GM19372 (cell line): ENCODE results near the gene REG4.
"Not testable (repeated sequence)": the region's sequence is repeated elsewhere in the genome, so short reads cannot be mapped to it uniquely, and the experiment has no call there.

Experiments
- ATAC-seq: cut with Tn5 transposase; IDR thresholded peaks from one replicate; pipeline ENCODE4 v1.9.1; 2021; ENCODE audit warnings: mild to moderate bottlenecking, low read depth, moderate library complexity; ENCODE audit not compliant: unreplicated experiment

The REG4 gene

DNA sequence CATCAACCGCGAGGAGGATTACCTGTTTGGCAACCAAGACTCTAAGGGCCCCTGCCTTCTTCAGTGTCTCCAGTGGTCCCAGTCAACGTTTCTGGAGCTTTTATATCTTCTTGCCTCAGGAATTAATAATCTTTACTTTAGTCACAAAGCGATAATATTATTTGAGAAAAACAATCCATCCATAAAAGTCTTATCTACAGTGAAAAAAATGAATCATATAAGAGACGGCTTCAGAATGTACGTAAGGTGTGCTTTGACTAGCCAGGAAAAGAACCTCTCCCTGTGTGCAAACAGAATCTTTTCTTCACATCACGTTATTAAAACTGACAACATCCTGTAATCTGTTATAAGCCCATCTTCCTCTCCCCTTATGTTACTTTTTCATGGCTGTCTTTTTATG, at the start of gene REG4:
TSS of gene REG4 (minus strand) at position 74 of the 400 bp plus-strand sequence. CDS start 2,691 bp downstream, outside the sequence.
- no peak for ATAC-seq

DNA sequence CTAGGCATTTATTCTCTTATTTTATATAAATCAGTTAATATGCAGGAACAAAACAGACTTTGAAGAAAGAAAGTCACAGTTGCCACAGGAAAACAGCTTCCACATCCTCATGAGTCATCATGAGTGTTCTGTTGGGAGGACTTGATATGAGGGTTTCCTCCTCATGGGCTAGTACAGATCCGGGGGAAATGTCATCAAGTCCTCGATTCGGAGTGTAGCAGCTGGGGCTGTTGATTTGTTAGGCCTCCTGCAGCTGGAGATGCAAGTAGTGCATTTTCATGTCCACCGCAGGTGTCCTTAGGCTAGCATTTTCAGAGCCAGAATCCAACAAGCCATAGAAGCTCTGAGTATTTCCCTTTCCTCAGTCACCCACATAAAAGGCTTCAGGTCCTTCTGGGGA, 48.4 kb upstream of the REG4 start:
- ATAC-seq, result no peak

DNA sequence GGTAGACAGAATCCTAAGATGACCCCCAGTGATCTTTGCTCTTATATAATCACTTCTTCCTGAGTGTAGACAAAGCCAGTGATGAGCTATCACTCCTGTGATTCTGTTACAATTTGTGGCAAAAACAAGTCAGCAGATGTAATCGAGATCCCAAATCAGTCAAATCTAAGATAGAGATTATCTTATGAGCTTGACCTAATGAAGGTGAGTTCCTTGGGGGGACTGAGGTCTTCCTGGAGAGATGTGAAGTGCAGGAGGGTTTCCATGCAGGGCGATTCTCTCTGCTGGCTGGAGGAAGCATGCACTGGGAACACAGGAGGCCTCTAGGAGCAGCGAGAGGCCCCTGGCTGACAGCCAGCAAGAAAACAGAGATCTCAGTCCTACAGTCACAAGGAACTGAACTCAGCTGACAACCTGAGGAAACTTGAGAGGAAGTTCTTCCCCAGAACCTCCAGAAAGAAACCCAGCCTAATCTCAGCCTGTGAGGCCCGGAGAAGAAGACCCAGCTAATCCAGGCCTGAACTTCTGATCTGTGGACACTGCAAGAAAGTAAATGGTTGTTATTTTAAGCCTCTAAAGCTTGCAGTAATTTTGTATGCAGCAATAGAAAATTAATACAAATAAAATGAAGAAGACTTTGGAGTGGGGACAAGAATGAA, 47.4 kb upstream of the REG4 start:
- not testable (repeated sequence) for ATAC-seq

DNA sequence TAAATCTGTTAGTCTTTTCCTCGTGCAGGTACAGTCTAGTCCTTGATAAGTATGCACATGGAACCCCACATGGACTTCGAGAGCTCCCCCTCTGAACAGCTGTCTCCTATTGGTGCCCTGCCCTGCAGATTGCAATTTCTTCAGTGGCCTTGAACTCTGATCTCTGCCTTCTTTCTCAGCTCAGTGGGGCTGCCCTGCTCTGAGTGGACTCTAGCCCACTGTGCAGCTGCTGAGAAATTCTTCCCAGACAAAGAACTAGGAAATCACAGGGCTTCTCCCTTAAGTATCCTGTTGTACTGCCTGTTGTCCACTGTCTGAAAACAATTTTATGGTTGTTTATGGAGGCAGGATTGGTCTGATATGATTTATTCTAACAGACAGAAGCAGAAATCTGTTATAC, 46.9 kb upstream of the REG4 start:
- no peak for ATAC-seq

DNA sequence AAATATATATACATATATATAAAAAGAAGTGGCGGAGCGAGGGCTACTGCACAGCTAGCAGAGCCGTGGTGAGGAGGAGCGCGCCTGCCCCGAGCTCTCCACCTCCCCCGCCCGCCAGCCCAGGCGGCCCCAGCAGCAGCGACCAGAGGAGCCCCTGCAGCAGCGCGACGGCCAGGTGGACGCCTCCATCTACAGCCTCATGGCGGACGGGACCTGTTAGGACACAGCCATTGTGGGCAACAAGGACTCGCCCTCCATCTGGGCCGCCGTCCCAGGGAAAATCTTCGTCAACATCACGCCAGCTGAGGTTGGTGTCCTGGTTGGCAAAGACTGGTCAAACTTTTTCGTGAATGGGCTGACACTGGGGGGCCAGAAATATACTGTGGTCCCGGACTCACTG, 41.9 kb upstream of the REG4 start:
- ATAC-seq, result no peak

DNA sequence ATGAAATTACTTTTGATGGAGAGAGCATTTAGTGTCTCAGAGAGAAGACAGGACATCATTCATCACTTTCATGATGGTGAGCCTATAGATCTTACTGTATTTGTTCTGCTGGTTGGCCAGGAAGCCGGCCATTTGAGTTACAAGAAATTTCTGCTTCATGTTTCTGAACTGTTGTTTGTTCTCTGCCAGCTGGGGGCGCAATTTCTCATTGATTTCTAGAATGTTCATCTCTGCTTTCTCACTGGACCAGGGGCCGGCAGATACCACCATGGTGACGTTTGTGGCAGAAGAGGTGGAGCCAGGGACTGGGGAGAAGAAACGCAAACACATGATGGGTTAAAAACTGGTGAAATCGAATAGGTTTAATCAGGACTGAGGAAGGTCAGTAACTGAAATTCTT, 32.9 kb upstream of the REG4 start:
- ATAC-seq, result not testable (repeated sequence)

DNA sequence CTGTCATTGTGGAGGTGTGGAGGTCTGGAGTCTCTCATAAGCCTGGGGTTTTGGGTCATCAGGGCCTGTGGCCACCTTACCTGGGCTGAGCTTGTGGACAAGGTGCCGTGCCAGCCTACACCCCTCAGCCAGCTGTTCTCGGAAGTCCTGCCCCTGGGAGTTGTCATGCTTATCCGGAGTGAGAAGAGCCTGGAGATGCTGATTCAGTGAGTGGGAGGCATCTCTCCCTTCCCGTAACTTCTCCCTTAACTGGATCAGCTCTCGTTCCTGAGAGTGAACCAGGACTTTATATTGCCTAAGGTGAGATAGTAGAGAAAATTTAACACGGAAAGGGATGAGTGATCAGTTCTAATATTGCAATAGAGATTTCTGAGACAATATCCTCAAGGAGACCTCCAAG, 30.0 kb upstream of the REG4 start:
- ATAC-seq, result no peak

DNA sequence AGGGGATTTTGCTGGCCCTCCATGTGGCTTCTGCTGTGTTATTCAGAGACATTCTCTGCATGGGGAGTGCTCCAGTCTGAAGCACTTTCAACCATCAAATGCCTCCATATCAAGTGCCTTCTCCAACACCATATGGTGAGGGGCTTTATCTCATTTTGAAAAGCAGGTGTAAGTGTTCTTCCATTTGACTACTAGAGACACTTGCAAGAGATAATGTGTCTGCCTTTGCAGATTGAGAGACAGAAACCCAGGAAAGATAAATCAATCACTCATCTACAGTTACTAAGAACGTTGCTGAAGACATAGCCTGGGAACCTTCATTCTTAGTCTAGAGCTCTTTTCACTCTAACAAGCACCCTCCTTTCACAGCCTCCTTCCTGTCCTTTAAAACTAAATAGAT, 29.5 kb upstream of the REG4 start:
- no peak for ATAC-seq

DNA sequence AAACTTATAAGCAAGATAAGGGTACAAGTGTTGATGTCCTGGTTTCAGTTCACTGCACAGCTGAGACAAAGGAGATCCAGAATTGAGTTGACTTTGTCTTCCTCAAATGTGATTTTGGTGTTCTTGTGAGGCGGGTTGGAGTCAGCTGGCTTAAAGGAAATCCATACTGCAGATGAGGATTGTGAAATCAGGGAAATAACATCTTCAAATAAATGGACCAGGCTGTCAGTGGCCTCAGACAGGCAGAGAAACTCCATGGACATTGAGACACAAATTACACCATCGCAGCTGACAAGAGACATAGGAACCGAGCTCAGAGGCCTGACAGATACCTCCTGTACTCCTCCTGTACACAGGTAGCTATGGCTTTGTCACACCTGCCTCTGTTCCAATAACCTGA, 27.0 kb upstream of the REG4 start:
- no peak for ATAC-seq

DNA sequence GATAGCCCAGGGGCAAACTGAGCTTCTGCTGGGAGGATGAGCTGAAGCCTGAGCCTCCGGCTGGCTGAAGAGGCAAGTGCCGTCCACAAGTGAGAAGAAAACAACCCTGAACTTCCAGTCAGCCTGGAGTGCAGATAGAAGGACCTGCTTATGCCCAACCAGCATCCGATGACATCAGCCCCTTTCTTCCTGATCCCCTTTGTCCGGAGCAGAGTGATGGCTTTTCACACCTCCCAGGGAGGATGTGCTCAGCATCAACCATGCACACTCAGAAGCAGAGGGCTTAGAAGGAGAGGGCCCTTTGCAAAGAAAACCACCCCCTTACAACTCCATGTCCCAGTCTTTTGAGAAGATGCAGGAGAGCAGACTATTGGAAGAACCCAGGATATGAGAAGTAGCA, 23.7 kb upstream of the REG4 start:
- ATAC-seq, result no peak

DNA sequence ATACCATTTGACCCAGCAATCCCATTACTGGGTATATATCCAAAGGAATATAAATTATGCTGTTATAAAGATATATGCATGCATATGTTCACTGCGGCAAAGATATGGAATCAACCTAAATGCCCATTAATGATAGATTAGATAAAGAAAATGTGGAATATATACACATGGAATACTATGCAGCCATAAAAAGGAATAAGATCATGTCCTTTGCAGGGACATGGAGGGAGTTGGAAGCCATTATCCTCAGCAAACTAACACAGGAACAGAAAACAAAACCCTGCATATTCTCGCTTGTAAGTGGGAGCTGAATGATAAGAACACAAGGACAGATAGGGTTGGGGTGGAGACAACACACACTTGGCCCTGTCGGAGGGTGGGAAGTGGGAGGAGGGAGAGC, 19.8 kb upstream of the REG4 start:
- ATAC-seq, result no peak

DNA sequence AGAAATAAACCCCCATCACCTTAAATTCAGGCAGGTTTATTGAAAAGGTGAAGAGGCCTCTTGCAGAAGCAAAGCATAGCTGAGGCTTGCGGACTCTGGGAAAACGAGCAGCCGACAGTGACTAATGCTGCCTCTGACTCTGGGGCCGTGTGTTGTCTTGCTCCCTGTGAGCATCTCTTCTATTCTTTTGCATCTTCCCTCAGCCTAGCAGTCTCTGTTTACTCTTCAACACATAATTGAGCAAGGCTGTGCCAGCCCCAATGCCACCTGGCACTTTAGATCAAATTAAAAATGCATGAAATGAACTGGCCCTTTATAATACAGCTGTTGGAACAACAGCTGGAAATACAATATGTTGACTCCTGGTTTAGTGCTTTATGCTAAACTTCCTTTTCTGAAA, 18.4 kb upstream of the REG4 start:
- ATAC-seq, result no peak

DNA sequence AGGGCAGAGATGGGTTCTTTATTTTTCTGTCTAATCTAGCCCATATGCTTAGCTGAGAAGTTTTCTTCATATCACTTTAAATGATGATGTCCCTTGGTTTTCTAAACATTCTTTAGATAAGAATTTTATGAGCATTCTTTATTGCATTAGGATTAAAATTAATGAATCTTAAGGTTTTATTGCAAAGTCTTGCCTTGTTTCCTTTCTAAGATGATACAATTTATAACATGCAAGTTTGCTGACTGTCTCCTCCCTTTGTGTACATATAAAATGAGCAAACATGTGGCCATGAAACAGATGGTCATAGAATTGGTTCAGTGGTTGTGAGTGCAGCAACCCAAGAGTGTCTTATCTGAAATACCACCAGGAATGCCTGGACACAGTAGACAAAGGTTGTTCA, 17.7 kb upstream of the REG4 start:
- ATAC-seq, result not testable (repeated sequence)

DNA sequence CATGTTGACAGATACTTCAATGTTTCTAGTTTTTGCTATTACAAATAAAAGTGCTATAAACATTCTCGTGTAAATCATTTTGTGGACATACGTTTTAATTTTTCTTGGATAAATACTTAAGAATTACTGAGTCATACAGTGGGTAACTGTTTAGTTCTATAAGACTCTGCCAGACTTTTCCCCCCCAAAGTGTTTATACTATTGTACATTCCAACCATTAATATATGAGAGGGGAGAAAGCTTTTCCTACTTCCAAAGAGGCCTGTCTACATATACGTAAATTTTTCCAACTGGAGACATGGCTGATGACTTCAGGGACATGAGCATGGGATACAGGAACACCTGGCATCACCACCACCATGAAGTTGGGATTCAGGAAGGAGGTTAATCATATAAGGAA, 17.0 kb upstream of the REG4 start:
- ATAC-seq, result no peak

DNA sequence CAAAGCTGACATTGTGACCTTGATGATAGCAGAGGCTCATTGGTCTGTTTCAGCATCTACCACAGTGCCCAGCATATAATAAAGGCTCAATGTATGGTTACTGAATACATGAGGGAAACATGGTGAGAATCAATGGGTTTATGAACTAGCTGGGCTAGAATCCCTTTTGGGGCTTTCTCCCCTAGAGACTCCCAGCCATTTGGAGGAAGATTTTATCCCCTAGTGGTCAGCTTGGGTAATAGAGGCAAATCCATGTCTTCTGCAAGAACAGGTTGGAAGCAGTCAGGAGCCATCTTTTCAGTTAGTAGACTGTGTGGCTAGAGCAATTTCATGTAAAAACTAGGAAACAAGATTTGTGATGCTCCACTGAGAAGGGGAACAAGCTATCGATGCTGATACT, 15.8 kb upstream of the REG4 start:
- no peak for ATAC-seq

DNA sequence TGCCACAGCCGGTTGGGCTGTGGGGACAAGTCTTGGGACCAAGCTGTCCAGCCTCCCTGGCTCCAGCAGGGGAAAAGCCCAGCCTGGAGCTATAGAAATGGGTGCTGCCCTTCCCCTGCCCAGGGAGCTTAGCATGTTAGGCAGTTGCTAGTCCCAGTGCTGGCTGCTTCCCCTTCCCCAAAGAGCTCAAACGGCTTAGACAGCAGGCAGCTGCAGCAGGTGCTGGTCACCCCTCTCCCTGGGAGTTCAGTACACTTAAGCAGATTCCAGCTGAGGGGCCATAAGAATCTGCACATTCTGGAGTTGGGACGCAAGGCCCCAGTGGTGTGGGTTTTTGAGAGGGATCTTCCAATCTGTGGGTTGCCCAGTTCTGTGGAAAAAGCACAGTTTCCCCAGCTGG, 11.1 kb upstream of the REG4 start:
- ATAC-seq, result no peak

DNA sequence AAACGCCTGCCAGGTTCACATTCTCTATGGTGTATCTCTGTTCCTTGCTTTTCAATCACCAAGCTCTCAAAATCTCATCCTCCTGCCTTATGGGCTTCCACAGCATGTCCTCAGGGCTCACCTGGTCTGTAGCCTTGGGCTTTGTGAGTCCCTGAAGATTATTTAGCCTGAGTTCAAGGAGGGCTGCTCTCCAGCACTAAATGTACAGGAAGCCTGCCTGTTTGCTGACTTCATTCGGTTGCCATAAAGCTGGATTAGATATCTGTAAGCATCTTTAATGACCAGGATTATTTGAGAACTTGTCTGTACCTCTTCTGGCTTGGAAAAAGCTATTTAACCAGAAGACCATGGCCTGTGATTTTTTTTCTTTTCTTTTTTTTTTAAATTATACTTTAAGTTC, 6.9 kb upstream of the REG4 start:
- no peak for ATAC-seq

DNA sequence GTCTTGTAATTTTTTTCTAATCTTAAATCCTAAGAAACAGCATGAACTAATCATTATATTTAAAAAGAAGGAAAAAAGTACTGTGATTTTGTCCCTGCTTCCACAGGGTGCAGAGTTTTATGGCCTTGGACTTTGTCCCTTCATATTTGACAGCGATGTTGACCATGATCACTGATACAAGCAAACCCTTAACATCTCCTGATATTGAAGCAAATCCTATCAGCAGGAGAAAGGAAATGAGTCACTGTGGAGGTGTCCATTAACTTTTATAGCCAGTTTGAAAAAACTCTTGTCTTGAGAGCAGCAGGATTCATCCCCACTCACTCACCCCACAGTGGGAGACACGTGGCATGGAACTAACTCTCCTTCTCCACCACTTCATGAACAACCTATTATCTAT, 5.1 kb upstream of the REG4 start:
- ATAC-seq, result no peak

DNA sequence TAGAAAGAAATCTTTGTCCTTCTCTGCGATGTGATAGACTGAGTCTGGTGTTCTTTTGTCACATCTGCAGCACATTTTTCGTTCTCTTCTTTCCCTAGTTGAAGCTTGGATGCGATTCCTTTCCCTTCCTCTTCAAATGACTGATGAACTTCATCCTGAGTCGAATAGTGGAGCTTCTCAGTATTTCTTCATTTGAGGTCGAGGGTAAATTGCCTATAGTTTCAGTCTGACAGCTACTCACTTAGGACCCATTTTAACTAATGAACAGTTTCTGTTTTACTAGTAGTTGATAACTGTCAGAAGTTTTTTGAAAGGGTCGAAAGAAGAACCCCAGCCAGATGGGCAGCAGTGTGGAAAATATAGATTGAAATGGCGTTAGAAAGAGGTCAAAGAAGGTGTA, 4.7 kb upstream of the REG4 start:
- no peak for ATAC-seq

DNA sequence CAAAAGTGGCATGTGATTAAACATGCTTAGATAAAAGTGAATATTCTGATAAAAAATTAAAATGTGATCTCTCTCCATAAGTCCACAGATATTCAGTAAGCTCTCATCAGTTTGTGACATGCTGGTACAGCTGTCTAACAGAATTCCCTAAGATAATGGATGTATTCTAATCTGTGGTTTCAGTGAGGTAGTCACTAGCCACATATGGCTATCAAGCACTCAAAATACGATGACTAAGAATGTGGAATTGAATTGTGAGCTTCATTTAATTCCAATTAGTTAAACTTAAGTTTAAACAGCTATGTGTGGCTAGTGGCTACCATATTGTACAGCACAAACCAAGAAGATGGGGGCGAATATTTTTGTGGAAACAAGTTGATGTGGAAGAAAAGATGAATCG, 4.1 kb upstream of the REG4 start:
- no peak for ATAC-seq

DNA sequence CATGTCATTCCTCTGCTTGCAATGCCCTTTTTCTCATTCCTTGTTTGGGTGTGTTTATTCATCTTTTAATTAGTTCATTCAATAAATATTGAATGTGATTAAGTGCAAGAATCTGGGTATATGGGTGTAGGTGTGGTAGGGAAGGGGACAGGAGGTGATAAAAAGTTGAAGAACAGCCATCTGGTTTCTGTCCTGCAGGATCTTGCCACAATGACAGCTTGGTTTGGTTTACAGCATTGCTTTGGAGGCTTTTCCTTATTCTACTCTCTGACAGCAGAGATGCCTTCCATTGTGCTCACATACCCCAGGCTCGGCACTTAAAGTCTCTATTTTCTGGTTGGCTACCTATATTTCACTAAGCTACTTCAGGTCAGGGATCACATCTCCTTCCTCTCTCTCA, 3.0 kb upstream of the REG4 start:
- ATAC-seq, result no peak

DNA sequence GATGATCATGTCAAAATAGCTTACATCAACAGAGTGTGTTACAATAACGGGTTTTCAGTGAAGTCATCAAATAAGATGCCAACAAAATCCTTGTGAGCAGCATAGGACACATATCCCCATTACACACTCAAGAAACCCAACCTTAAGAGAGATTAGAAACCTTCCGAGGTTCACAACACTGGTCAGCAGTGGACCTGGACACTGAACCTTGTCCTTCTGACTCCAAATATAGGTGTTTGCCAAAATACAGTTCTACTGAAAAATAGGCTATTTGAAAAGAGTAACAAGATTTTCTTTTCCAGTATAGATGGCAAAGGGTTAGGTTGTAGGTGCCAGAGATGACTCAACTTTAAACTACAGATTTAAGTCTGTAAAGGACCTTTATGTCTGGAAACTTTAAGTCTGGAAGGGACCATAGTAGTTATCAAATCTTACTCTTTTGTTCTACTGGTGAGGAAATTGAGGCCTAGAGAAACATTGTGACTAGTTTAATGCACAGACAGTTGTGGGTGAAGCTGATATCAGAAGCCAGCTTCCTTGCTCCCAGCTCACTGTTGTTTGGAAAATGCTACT, 811 bp upstream of the REG4 start:
- no peak for ATAC-seq
